ENCODE data around the gene GALR1.

The GALR1 gene

GRCh38 chr18:77249569-77250500, at the start of gene GALR1:
Gene GALR1, plus strand, starts transcription at chr18:77249848. Its CDS starts 701 bp downstream, at chr18:77250549.
- no peak for TF ChIP-seq CTCF (IDR thresholded peaks at IDR 0.05; ENCODE audit: extremely low read depth, insufficient read depth, missing control alignments)
- in situ Hi-C loops (cut with MboI; ENCODE audit: low pct_unique_long_range_greater_than_20kb, low sequenced_read_pairs, unreplicated experiment) = no loop called here
- DNase-seq (ENCODE audit: low spot score) = no peak

- TF ChIP-seq CTCF (IDR thresholded peaks at IDR 0.05; ENCODE audit: extremely low read depth, insufficient read depth, missing control alignments) = no peak
- no peak for DNase-seq (ENCODE audit: low spot score)
- in situ Hi-C loops (cut with MboI; ENCODE audit: low pct_unique_long_range_greater_than_20kb, low sequenced_read_pairs, unreplicated experiment) = loop anchor here (25.0 kb wide), 1 partner anchor 189 kb away; no protein-coding TSS in a partner anchor
Observed at GRCh38 chr18:77201506-77201905, 48.1 kb upstream of the GALR1 start.

GRCh38 chr18:77202329-77202728, 47.3 kb upstream of the GALR1 start:
- no peak for DNase-seq (ENCODE audit: low spot score)
- in situ Hi-C loops (cut with MboI; ENCODE audit: low pct_unique_long_range_greater_than_20kb, low sequenced_read_pairs, unreplicated experiment) = loop anchor here (25.0 kb wide), 1 partner anchor 190 kb away; no protein-coding TSS in a partner anchor
- TF ChIP-seq CTCF (IDR thresholded peaks at IDR 0.05; ENCODE audit: extremely low read depth, insufficient read depth, missing control alignments) = no peak

- no peak for TF ChIP-seq CTCF (IDR thresholded peaks at IDR 0.05; ENCODE audit: extremely low read depth, insufficient read depth, missing control alignments)
- no peak for DNase-seq (ENCODE audit: low spot score)
- in situ Hi-C loops (cut with MboI; ENCODE audit: low pct_unique_long_range_greater_than_20kb, low sequenced_read_pairs, unreplicated experiment) = loop anchor here (25.0 kb wide), 1 partner anchor 191 kb away; no protein-coding TSS in a partner anchor
Observed at GRCh38 chr18:77203071-77203470, 46.6 kb upstream of the GALR1 start.

GRCh38 chr18:77203851-77204250, 45.8 kb upstream of the GALR1 start:
- in situ Hi-C loops (cut with MboI; ENCODE audit: low pct_unique_long_range_greater_than_20kb, low sequenced_read_pairs, unreplicated experiment) = loop anchor here (25.0 kb wide), 1 partner anchor 192 kb away; no protein-coding TSS in a partner anchor
- no peak for DNase-seq (ENCODE audit: low spot score)
- no peak for TF ChIP-seq CTCF (IDR thresholded peaks at IDR 0.05; ENCODE audit: extremely low read depth, insufficient read depth, missing control alignments)

GRCh38 chr18:77205769-77206168, 43.9 kb upstream of the GALR1 start:
- TF ChIP-seq CTCF (IDR thresholded peaks at IDR 0.05; ENCODE audit: extremely low read depth, insufficient read depth, missing control alignments) = no peak
- DNase-seq (ENCODE audit: low spot score) = no peak
- in situ Hi-C loops (cut with MboI; ENCODE audit: low pct_unique_long_range_greater_than_20kb, low sequenced_read_pairs, unreplicated experiment) = loop anchor here (25.0 kb wide), 1 partner anchor 193 kb away; no protein-coding TSS in a partner anchor
